GM04503 (cell line): ENCODE data around the gene FASTKD1.
"Not testable (repeated sequence)": the region's sequence is repeated elsewhere in the genome, so short reads cannot be mapped to it uniquely, and the experiment has no call there.

Experiments used
- DNase-seq: peaks from one replicate; pipeline ENCODE4 v3.0.0-alpha.2; 2012; ENCODE audit warnings: low read depth

FASTKD1 gene

DNA sequence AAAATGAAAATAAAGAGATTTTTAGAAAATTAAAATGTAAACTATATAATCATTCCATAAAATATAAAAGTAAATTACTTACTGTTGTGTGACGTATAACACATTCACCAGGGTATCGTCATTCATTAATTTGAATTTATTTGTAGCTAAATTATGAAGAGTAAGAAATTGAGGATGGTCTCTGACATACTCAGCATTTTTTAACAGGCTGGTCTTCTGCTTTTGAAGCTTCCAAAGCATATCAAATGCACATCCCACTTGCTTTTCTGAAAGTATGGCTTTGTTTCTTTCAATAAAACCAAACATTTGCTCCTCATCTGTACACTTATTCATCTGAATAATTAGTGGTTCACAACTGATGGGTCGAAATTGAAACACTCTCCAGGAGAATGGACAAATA, 2.1 kb downstream of the FASTKD1 start:
- no peak for DNase-seq

DNA sequence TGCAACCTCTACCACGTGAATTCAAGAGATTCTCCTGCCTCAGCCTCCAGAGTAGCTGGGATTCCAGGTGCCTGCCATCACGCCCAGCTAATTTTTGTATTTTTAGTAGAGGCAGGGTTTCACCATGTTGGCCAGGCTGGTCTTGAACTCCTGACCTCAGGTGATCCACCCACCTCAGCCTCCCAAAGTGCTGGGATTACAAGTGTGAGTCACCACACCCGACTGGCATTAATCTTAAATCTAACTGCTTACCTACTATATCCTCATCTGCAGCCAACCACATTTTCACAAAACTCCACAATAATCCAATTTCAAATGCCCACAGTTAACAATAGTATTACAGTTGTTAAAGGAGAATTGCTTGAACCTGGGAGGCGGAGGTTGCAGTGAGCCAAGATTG, 2.9 kb downstream of the FASTKD1 start:
- not testable (repeated sequence) for DNase-seq

DNA sequence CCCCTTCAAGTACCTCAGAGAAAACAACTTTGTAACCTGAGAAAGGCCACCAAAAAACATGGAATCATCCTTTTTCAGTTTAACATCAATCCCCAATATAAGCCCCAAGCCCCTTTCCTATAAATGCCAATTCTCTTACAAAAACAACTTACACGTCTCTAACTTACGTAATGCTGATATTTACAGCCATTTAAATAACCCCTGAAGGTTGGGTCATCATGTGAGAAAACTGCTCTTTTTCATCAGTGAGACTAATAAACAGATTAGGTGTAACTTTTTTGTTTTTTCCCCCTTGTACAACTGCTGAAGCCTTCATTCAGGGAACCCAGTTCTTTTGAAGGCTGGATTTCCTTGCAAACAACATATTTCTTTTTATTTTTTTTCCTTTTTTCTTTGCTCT, 3.7 kb downstream of the FASTKD1 start:
- DNase-seq = no peak

DNA sequence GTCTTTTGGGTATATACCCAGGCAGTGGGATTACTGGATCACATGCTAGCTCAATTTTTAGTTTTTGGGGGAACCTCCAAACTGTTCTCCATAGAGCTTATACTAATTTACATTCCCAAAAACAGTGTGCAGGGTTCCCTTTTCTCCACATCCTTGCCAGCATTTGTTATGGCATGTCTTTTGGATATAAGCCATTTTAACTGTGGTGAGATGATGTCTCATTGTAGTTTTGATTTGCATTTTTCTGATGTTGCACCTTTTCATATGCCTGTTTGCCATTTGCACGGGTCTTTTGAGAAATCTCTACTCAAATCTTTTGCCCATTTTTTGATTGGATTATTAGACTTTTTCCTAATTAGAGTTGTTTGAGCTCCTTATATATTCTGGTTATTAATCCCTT, 8.0 kb downstream of the FASTKD1 start:
- DNase-seq = no peak

DNA sequence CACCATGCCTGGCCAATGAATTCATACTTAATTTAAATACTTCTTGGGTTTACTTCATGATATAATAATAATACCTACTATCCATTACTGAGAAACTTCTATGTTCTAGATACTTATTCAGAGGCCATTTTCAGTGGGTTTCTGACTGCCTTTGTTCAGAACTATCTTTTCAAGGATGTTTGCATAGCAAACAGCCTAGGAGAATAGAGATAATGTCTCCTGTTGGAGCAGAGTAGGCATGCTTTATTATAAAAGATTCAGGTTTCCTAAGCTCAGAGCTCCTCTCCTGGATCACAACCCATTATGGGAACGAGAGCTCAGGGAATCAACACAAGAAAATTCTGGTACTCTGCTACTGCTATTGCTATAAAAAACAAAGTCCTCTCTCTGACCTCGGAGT, 11.1 kb downstream of the FASTKD1 start:
- no peak for DNase-seq

DNA sequence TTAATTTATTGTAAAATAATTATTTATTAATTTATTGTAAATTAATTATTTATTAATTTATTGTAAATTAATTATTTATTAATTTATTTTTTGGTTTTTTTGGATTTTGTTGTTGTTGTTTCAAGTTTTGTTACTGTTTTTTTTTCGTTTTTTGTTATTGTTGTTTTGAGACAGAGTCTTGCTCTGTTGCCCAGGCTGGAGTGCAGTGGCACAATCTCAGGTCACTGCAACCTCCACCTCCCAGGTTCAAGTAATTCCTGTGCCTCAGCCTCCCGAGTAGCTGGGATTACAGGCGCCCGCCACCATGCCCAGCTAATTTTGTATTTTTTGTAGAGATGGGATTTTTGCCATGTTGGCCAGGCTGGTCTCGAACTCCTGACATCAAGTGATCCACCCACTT, 11.6 kb downstream of the FASTKD1 start:
- DNase-seq = not testable (repeated sequence)

DNA sequence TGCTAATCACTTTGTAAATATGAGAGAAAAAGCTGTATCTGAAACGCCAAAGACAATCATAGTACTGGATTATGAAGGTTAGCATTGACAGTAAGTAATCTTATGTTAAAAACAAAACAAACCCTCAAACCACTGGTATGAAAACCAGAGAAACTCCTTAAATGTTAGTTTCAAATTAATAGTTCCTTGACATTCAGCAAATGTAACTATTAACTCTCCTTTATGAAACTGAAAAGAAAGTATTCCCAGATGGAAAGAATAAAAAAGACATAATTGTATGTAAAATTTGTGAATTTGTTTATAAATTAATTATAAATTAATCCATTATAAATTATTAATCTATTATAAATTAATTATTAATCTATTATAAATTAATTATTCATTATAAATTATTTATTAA, 12.3 kb downstream of the FASTKD1 start:
- DNase-seq = no peak

DNA sequence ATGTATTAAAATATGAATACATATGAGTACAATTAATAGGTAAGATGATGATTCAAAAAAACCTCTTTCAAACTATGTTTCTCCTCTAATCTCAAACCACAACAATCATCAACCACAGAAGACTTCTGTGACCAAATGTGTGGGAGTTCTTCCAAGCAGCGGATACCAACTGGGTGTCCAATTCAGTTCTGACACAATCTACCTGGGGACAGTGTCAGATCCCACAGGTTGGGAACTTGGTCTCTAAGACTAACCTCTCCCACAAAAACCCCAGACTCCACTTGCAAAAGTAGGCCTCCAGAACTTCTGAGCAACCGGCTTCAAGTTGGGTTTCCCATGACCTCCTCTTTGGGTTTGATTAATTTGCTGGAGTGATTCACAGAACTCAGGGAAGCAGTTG, 26.9 kb downstream of the FASTKD1 start:
- DNase-seq = no peak

DNA sequence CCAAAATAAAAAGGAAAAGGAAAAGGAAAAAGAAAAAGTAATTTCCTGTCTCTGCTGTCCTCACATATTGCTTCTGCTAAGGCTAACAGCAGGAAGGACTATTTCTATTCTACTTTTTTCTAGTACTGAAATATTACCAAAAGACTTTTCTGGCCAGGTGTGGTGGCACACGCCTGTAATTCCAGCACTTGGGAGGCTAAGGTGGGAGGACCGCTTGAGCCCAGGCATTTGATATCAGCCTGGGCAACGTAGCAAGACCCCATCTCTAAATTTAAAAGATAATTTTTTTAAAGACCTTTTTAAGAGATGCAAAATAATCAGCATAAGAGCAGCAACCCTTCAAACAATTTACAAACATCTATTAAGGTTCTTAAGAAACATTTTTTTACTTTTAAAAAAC, 31.2 kb downstream of the FASTKD1 start:
- no peak for DNase-seq

DNA sequence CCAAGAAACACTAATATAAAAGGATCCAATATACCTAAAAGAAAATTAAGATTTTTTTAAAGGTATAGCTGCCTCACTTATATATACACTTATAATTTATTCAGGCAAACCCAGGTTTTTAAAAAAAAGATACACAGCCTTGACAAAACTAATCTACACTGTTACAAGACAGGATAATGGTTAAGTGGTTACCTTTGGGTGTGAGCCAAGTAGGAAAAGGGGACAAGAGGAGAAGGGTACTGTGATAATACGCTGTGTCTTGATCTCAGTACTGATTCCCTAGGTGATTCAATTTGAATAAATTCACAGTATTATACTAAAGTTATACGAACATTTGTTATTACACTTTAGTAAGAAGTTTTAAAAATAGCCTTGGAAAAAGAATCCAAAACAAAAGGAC, 33.5 kb downstream of the FASTKD1 start:
- no peak for DNase-seq

DNA sequence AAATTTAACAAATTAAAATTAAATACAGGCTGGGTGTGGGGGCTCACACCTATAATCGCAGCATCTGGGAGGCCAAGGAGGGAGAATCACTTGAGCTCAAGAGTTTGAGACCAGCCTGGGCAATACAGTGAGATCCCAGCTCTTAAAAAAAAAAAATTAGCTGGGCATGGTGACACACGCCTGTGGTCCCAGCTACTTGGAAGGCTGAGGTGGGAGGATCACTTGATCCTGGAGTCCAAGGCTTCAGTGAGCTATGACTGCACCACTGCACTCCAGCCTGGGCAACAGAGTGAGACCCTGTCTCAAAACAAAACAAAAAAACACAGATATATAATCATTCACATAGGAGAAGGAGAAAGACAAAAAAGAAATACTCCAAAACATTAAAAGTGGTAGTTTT, 34.2 kb downstream of the FASTKD1 start:
- not testable (repeated sequence) for DNase-seq

DNA sequence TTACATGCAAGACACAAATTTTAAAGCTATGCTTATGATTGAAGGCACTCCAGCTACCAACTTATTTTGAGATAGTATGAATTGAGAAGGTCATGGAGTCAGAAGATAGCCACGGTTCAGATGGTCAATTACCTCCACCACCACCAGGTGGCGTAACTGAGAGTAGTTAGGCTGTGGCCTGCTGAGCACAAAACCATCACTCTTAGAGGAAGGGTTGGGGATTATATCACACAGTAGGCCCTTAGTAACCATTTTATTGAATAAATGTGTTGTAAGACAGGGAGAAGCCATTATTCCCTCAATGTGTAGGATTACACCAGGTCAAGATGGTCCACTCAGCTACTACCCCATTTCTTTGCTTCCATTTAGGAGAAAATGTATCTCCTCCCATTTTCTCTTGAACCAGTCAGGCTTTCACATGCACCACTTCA, 45.4 kb downstream of the FASTKD1 start:
- peak; percentile 8 for DNase-seq

DNA sequence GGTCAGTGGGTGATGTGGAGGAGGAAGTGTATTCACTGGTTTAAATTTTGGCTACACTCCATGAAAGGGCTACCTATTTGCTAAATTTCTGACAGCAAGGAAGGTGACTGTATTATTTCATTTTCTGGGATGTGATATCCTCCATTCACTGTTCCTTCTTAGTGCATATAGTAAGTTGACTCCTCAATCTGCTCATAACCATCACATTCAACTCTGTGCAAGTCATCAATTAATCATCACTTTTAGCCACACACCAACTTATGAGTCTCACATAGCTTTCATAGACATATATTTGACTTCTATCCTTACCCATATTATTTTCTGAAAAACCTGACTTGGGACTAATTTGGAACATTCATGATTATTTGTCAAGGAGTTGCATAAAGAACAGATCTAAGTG, 47.2 kb downstream of the FASTKD1 start:
- DNase-seq = no peak

DNA sequence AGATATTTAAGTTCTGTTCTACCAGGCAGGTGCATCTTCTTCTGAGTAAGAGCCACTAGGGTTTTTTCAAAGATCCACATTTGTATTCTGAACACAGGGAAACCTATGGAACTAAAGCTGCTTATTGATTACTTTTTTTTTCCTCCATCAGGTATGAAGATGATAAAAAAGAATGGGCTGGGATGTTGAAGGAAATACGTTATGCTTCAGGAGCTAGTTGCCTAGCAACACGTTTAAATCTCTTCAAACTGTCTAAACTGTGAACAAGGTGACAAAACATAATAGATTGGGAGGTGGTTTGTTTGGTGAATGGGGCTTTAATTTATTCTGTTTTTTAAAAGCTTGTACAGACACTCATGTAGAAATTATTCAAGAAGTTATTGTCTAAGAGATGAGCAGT, 48.2 kb downstream of the FASTKD1 start:
- no peak for DNase-seq

DNA sequence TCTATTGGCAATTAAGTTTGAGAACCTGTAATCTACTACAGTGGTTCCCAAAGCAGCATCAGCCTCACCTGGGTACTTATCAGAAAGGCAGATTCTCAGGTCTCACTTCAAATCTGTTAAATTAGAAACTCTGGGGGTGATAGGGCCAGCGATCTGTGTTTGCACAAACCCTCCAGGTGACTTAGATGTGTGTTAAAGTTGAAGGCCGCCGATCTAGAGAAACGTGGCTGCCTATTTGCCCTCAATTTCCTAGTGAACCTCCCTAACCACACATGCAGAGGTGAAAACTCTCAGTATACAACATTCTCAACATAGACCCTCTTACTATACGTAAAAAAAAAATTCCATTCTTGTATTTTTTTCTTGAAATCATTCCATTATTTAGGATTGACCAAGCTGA, 50.0 kb downstream of the FASTKD1 start:
- no peak for DNase-seq

DNA sequence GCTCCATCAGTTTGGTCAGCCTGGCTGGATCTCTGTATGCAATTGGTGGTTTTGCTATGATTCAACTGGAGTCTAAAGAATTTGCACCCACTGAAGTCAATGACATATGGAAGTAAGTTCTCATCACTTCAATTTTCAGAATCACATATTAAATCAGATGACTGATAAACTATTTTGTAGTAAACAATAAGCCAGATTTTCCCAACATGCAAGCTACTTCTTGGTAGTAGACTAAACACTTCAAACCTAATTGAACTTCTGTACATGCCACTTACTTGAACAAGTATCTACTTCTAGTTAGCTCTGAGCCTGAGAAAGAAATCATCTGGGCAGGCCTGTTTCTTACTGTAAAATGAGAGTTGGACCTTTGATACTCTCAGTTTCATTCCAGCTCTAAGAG, 52.8 kb downstream of the FASTKD1 start:
- no peak for DNase-seq

DNA sequence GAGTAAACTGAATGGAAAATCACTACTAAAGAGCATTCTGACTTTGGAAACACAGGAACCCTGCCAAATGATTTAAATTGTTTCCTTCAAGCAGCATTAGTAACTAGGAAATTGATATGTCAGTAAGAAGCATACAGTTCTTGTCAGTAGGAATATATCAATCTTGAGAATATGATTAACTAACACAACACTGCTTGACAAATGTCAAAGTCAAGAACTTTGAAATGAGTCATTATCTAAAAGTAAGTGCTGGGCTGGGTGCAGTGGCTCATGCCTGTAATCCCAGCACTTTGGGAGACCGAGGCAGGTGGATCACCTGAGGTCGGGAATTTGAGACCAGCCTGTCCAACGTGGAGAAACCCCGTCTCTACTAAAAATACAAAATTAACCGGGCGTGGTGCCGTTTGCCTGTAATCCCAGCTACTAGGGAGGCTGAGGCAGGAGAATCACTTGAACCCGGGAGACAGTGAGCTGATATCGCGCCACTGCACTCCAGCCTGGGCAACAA, 57.1 kb downstream of the FASTKD1 start:
- DNase-seq = not testable (repeated sequence)

DNA sequence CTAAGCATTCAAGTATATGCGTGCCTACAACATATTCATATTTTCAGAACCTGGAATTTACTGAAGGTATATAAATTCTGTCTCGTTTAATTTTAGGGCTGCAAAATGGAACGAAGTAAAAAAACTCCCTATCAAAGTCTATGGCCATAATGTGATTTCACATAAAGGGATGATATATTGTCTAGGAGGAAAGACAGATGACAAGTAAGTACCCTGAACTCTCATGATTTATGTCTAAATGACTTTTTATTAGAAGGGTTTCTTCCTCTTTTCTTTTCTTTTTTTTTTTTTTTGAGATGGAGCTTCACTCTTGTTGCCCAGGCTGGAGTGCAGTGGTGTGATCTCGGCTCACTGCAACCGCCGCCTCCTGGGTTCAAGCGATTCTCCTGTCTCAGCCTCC, 58.9 kb downstream of the FASTKD1 start:
- DNase-seq = not testable (repeated sequence)

DNA sequence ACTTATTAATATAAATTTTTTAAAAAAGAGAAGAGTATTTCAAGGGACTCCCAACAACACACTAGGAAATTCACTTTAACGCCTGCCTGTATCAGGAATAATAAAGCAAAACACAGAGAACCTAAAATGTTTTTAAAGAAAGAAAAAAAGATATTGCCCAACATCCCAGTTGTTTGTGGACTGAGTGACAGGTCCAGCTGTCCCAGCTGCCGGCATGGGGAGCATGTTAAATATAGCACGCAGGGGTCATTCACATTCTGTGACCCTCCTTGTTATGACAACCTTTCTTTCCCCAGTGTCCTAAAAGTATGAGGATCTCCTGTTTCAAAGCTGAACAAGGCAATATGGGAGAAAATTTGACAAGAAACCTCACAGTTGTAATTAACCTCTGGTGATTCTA, 59.7 kb downstream of the FASTKD1 start:
- DNase-seq = no peak

DNA sequence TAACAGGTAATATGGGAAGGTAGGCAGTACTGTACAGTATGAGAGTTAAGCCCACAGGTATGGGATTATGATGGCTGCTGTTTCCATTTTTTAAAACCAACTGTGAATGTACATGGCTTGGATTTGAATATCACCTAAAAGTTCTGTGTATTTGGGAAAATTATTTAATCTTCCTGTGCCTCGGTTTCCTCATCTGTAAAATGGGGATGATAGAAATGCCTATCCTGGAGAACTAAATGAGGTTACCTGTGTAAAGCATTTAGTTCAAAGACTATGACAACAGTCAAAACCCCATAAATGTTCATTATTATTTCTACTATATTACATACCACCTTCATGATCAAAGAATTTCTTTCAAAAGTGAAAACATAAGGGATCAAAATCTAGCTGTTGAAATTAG, 60.6 kb downstream of the FASTKD1 start:
- no peak for DNase-seq

DNA sequence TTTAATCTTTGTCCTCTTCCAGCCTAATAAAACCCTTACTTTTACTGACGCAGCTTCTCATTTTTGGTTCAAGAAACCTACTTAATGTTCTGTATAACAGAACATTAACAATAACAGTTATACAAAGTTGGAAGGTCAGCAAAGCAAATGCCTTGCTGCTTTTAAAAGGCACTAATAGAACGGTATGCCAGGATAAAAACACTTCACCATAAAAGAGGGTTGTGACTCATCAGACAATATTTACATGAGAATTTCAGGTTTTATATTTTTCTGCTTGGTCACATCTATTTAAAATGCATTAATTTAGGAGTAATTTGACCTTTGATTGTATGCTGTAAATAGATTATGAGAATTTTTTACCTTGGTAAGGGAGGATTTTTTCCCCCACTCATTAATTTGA, 61.1 kb downstream of the FASTKD1 start:
- DNase-seq = no peak

DNA sequence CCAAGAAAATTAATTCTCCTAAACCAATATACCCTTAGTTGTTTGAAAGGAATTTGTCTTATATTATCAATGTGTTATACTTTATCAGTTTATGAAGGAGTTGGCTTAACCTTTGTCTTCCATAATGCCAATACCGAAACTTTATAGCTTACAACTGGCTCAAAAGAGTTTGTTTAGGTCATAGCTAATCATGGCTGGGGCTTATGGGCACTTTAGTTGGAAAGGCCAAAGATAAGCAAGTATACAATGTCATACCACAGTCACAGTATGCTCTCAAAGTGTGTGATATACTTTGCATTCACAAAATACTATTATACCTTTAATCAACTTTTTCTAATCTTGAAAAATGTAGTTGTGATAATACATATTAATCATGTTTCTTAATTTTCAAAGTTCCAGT, 61.8 kb downstream of the FASTKD1 start:
- no peak for DNase-seq

DNA sequence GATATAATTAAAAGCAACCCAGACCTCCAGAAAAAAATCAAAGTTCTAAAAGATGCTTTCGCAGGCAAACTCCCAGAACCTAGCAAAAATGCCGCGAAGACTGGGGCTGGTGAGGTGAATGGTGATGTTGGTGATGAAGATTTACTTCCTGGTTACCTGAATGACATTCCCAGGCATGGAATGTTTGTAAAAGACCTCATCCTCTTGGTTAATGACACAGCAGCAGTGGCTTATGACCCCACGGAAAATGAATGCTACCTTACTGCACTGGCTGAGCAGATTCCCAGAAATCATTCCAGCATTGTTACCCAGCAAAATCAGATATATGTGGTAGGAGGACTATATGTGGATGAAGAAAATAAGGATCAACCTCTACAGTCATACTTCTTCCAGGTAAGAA, 63.2 kb downstream of the FASTKD1 start:
- no peak for DNase-seq

DNA sequence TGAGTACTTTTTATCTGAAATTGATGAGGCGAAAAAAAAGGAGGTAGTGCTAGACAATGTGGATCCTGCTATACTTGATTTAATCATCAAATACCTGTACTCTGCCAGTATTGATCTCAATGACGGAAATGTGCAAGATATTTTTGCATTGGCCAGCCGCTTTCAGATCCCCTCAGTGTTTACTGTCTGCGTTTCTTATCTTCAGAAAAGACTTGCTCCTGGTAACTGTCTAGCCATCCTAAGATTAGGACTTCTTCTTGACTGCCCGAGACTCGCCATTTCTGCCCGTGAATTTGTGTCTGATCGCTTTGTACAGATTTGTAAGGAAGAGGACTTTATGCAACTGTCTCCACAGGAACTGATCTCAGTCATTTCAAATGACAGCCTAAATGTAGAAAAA, 63.7 kb downstream of the FASTKD1 start:
- DNase-seq = no peak

DNA sequence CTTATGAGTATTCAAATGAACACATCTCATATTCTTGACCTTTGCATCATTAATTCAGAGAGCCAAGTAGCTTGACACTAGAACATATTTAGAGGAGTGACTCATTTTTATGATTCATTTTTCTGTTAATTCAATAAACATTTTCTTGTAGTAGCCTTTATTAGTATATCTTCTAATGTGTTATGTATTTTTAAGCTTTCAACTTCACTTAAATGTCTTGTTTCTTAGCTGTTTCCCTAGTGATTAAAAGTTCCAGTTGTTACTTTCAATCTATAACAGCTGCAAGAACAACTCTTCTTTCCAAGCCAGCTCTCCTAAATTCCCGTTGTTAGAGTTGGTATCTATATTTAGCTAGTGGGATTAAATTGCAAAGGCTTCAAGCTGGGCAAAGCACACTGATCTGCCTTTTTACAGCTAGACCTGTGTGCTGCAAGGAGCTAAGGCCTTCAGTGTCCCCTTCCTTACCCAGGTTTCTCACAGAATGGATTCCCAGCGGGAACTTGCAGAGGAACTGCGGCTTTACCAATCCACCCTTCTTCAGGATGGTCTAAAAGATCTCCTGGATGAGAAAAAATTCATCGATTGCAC, 64.3 kb downstream of the FASTKD1 start, which contains the start of gene KLHL41:
KLHL41 (plus strand) TSS at position 405 of the 588 bp plus-strand sequence; CDS start at position 482, 77 bp downstream.
- peak; percentile 3 for DNase-seq
